ENCODE measurements around the gene SBNO2.

DNA sequence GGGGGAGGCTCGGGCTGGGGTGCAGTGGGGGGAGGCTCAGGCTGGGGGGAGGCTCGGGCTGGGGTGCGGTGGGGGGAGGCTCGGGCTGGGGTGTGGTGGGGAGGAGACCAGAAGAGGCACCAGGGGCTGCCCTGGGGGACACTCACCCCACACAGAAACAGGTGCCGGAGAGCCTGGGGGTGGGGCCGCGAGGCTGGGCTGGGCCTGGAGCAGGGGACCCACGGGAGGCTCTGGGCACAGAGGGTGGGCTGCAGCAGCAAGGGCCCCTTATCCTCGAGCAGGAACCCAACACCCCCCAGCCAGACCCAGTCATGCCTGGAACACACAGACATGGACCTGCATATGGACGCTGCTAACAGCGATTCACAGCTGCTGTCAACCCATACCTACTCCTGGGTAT lies 35.9 kb downstream of the SBNO2 start:
- TF ChIP-seq CTCF (IDR thresholded peaks at IDR 0.05; ENCODE audit: low read depth, low read length, missing input control) (no peak), REST (IDR thresholded peaks at IDR 0.05) (no peak), HNF4A (conservative IDR thresholded peaks at IDR 0.05) (no peak)

Measured in liver (tissue), 3 donors.